Liver (tissue), 3 donors: ENCODE measurements around the gene MAP2K7.

Source experiments
- ATF3 ChIP-seq: IDR thresholded peaks from 2 replicates; pipeline ENCODE4 v1.6.1; 2016; ENCODE audit warnings: antibody characterized with exemption
- EGR1 ChIP-seq, 2 donors: IDR thresholded peaks; 2 replicates each; pipeline ENCODE4 v1.6.1; 2016 to 2018; ENCODE audit warnings: antibody characterized with exemption in 2 of 2, low read depth in 2 of 2
- FOXA1 ChIP-seq: IDR thresholded peaks from 2 replicates; pipeline ENCODE4 v1.6.1; 2016; ENCODE audit warnings: antibody characterized with exemption
- HNF4A ChIP-seq, 2 donors: conservative IDR thresholded peaks; 2 replicates each; pipeline ENCODE4 v1.6.1; 2016; ENCODE audit warnings: antibody characterized with exemption in 2 of 2, mild to moderate bottlenecking in 2 of 2
- HNF4G ChIP-seq: IDR thresholded peaks from 2 replicates; pipeline ENCODE4 v1.6.1; 2016; ENCODE audit warnings: antibody characterized with exemption
- JUND ChIP-seq, 2 donors: IDR thresholded peaks; 2 replicates each; pipeline ENCODE4 v1.6.1; 2016; ENCODE audit warnings: antibody characterized with exemption in 2 of 2
- RAD21 ChIP-seq, 2 donors: IDR thresholded peaks; 2 replicates each; pipeline ENCODE4 v1.6.1; 2016; ENCODE audit warnings: antibody characterized with exemption in 2 of 2, mild to moderate bottlenecking in 2 of 2
- RXRA ChIP-seq, 2 donors: IDR thresholded peaks; 2 replicates each; pipeline ENCODE4 v1.6.1; 2017 to 2018; ENCODE audit warnings: antibody characterized with exemption in 2 of 2, mild to moderate bottlenecking in 1 of 2
- SP1 ChIP-seq: IDR thresholded peaks from 2 replicates; pipeline ENCODE4 v1.6.1; 2018; ENCODE audit warnings: antibody characterized with exemption, mild to moderate bottlenecking
- TAF1 ChIP-seq: conservative IDR thresholded peaks from 2 replicates; pipeline ENCODE4 v1.6.1; 2016; ENCODE audit warnings: antibody characterized with exemption, mild to moderate bottlenecking
- YY1 ChIP-seq: IDR thresholded peaks from 2 replicates; pipeline ENCODE4 v1.6.1; 2016; ENCODE audit warnings: antibody characterized with exemption, mild to moderate bottlenecking
- TF ChIP-seq, protein P1 (sequence below): fragments of 150-350 bp; IDR thresholded peaks from 2 replicates; pipeline ENCODE4 v1.5.1; 2017; ENCODE audit warnings: improper control_type of control experiment, low read depth, low read length; ENCODE audit not compliant: missing input control
- TF ChIP-seq, protein P2 (sequence below): IDR thresholded peaks from 2 replicates; pipeline ENCODE4 v1.6.1; 2016; ENCODE audit warnings: antibody characterized with exemption
- TF ChIP-seq, protein P3 (sequence below): IDR thresholded peaks from 2 replicates; pipeline ENCODE4 v1.6.1; 2016; ENCODE audit warnings: antibody characterized with exemption
- donor health status: healthy.
- donor health status: healthy.

- TF ChIP-seq, protein P1, sequence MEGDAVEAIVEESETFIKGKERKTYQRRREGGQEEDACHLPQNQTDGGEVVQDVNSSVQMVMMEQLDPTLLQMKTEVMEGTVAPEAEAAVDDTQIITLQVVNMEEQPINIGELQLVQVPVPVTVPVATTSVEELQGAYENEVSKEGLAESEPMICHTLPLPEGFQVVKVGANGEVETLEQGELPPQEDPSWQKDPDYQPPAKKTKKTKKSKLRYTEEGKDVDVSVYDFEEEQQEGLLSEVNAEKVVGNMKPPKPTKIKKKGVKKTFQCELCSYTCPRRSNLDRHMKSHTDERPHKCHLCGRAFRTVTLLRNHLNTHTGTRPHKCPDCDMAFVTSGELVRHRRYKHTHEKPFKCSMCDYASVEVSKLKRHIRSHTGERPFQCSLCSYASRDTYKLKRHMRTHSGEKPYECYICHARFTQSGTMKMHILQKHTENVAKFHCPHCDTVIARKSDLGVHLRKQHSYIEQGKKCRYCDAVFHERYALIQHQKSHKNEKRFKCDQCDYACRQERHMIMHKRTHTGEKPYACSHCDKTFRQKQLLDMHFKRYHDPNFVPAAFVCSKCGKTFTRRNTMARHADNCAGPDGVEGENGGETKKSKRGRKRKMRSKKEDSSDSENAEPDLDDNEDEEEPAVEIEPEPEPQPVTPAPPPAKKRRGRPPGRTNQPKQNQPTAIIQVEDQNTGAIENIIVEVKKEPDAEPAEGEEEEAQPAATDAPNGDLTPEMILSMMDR, result peak; percentile 65
- TF ChIP-seq SP1 (peak; percentile 21), ATF3 (no peak), YY1 (no peak), FOXA1 (no peak), EGR1 (IDR thresholded peaks at IDR 0.05; ENCODE audit: low read depth in 2 of 2) (no peak), RXRA (IDR thresholded peaks at IDR 0.05) (no peak), RAD21 (IDR thresholded peaks at IDR 0.05) (no peak), HNF4G (no peak), HNF4A (conservative IDR thresholded peaks at IDR 0.05) (no peak), TAF1 (no peak), JUND (IDR thresholded peaks at IDR 0.05) (no peak)
- TF ChIP-seq, protein P2, sequence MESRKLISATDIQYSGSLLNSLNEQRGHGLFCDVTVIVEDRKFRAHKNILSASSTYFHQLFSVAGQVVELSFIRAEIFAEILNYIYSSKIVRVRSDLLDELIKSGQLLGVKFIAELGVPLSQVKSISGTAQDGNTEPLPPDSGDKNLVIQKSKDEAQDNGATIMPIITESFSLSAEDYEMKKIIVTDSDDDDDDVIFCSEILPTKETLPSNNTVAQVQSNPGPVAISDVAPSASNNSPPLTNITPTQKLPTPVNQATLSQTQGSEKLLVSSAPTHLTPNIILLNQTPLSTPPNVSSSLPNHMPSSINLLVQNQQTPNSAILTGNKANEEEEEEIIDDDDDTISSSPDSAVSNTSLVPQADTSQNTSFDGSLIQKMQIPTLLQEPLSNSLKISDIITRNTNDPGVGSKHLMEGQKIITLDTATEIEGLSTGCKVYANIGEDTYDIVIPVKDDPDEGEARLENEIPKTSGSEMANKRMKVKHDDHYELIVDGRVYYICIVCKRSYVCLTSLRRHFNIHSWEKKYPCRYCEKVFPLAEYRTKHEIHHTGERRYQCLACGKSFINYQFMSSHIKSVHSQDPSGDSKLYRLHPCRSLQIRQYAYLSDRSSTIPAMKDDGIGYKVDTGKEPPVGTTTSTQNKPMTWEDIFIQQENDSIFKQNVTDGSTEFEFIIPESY, result no peak
- TF ChIP-seq, protein P3, sequence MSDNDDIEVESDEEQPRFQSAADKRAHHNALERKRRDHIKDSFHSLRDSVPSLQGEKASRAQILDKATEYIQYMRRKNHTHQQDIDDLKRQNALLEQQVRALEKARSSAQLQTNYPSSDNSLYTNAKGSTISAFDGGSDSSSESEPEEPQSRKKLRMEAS, result no peak
Measured at GRCh38 chr19:7868671-7869452, 34.8 kb upstream of the MAP2K7 start.
